Jurkat, Clone E6-1 (cell line): ENCODE data around the gene ZNRF2.

Experiments
- DNase-seq: peaks from one replicate; pipeline ENCODE4 v3.0.0-alpha.2; 2011; ENCODE audit warnings: low read depth, low spot score
- H3K4me3 ChIP-seq: 2 replicates; pipeline ENCODE4 v1.5.1; 2011; ENCODE audit warnings: mild to moderate bottlenecking, low read length, control low read depth, moderate library complexity

Gene ZNRF2

DNA sequence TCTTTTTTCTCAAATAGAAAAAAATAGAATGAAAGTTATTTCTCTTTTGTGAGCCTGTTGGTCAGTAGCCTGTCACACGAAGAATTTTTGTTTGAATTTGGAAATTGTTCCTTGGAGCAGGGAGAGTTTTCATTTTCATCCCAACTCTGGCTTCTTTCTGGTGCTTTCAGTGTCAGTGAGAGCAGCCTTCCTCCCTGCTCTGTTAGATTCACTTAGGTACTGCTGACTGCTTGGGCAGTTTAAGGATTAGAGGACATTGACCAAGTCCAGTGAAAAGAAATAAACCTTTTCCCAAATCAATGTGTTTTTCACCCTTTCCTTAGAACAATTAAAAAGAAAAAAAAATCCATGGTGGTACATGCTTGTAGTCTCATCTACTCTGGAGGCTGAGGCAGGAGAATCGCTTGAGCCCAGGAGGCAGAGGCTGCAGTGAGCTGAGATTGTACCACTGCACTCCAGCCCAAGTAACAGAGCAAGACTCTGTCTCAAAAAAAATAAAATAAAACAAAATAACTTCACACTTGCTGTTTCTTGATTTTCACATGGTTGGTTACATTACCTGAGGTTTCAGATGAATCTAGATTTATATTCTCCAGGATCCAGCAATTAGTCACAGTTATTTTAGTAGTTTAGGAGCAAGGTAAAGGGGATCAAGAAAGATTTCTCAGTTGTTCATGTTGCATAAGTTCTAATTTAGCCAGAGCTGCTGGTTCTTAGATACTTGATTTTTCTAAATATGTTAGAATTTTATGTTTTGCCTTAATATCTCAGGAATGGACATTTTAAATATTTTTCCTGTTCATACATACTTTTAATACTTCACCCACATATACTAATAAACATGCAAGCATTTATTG is 63.1 kb downstream of the ZNRF2 start:
- H3K4me3 ChIP-seq: no peak overlapping the region
- DNase-seq: no peak

- peak; percentile 88 for DNase-seq
- H3K4me3 ChIP-seq: no peak overlapping the region
These were observed 63.7 kb downstream of the ZNRF2 start for GRCh38 chr7:30348083-30348560.

- DNase-seq: no peak
- no peak overlapping the region for H3K4me3 ChIP-seq
These were observed 64.8 kb downstream of the ZNRF2 start for GRCh38 chr7:30349170-30349569.

DNA sequence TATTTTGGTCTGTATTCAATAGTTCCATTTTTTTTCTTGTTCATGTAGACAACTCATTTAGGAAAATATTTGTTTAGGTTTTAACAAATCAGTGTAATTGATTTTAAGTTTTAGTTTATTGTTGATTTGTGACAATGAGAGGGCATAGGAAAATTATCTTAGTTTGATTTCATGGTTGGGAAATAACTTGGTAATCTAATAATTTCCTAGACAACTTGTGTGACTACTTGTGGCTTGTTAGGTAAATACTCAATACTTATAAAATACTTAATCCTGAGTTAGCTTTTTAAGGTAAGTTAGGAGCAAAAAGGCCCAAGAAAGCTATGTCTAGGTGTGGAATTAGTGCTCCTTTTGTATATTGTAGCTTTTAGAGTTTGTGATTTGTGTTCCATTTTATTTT is 65.4 kb downstream of the ZNRF2 start:
- DNase-seq: no peak
- H3K4me3 ChIP-seq: no peak overlapping the region

DNA sequence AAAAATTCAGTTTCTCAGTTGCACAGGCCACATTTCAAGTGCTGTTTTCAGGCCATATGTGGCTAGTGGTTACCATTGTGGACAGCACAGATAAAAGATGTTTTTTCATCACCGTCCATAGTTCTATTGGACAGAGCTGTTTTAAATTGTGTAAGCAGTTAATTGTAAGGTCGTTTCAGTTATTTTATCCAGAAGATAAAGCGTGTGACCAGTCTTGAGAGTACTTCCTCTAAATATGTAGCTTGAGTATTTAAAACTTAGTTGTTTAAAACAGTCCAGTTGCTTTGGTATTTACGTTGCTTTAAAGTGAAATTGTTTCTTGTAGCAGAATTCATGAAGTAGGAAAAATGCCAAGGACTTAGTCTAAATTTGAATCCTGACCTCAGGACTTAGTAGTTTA is 66.9 kb downstream of the ZNRF2 start:
- H3K4me3 ChIP-seq: no peak overlapping the region
- DNase-seq: no peak

GRCh38 chr7:30351724-30352123 is 67.3 kb downstream of the ZNRF2 start:
- DNase-seq: no peak
- no peak overlapping the region for H3K4me3 ChIP-seq

DNA sequence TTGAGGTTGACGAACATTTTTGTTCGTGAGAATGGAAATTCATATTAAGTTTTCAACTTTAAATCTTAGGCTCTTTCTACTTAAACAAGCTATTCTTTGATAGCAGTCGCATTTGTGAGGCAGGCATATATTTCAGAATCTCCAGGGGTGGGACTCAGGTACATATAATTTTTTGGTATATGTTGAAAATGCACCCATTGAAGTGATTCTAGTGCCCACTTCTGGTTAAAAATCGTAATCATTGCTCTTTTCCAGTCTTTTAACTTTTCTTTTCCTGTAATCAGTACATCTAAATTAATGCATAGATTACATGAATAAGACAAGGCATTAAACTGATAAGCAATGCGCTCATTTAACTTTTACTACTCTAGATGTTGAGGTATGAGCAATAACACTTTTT is 67.8 kb downstream of the ZNRF2 start:
- no peak overlapping the region for H3K4me3 ChIP-seq
- DNase-seq: no peak

GRCh38 chr7:30353532-30353931 is 69.1 kb downstream of the ZNRF2 start:
- DNase-seq: no peak
- H3K4me3 ChIP-seq: no peak overlapping the region

GRCh38 chr7:30353932-30354607 is 69.7 kb downstream of the ZNRF2 start:
- no peak overlapping the region for H3K4me3 ChIP-seq
- no peak for DNase-seq

- no peak overlapping the region for H3K4me3 ChIP-seq
These were observed 70.4 kb downstream of the ZNRF2 start for GRCh38 chr7:30354791-30355190.

GRCh38 chr7:30359957-30360356 is 75.6 kb downstream of the ZNRF2 start:
- DNase-seq: no peak
- H3K4me3 ChIP-seq: no peak overlapping the region

More at GRCh38 chr7:30354791-30355190, 70.4 kb downstream of the ZNRF2 start:
- DNase-seq: no peak

- no peak overlapping the region for H3K4me3 ChIP-seq
- no peak for DNase-seq
These were observed 79.6 kb downstream of the ZNRF2 start for GRCh38 chr7:30363778-30364563.

DNA sequence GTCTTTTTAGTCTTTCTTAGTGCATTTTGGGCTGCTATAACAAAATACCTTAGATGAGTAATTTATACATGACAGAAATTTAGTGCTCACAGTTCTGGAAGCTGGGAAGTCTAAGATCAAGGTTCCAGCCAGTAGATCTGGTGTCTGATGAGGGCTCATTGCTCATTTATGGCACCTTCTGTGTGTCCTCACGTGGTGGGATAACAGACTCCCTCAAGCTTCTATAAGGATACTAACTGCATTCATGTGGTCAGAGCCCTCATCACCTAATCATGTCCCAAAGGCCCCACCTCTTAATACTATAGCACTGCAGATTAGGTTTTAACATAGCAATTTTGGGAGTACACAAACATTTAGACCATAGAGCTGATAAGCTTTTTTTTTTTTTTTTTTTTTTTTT is 80.4 kb downstream of the ZNRF2 start:
- H3K4me3 ChIP-seq: no peak overlapping the region
- no peak for DNase-seq

DNA sequence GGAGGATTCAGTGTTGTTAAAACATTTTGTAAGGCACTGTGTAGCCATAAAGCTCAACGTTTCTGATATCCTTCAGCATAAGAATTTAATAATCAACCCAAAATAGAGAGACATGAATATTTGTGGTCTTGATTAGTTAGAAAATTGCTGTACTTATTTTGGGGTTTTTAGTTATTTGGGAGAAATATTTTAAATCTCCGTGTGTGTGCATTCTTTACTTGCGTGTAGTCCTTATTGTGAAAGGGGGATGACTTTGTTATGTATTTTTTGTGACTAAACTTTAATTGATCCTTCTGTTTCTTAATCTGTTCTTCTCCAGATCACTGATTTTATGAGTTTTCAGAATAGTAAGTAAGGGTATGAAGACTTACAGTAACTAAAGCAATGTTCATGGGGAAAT is 81.2 kb downstream of the ZNRF2 start:
- no peak for DNase-seq
- H3K4me3 ChIP-seq: no peak overlapping the region

GRCh38 chr7:30366606-30367005 is 82.2 kb downstream of the ZNRF2 start:
- H3K4me3 ChIP-seq: no peak overlapping the region
- no peak for DNase-seq

- DNase-seq: no peak
- no peak overlapping the region for H3K4me3 ChIP-seq
These were observed 83.2 kb downstream of the ZNRF2 start for GRCh38 chr7:30367561-30367960.

DNA sequence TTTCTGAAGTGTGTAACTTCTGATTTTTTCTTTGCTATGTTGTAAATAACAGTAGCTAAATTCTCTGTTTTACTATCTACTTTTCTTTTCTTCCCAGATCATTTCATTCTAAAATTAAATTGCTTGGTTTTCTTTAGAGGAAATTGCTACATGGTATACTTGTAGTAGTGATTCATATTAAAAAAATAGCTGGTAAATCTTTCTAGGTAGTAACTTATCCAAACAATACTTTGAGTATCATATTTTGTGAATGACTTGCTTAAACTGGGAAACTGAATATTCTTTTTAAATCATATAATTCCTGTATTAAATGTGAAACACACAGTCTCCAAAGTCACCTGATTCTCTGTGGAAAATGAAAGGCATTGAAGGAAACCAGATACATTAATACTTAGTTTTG is 85.5 kb downstream of the ZNRF2 start:
- H3K4me3 ChIP-seq: no peak overlapping the region
- DNase-seq: no peak

- no peak for DNase-seq
- H3K4me3 ChIP-seq: no peak overlapping the region
These were observed 86.9 kb downstream of the ZNRF2 start for GRCh38 chr7:30371321-30371720.

GRCh38 chr7:30378275-30378674 is 93.9 kb downstream of the ZNRF2 start:
- no peak for DNase-seq
- no peak overlapping the region for H3K4me3 ChIP-seq

DNA sequence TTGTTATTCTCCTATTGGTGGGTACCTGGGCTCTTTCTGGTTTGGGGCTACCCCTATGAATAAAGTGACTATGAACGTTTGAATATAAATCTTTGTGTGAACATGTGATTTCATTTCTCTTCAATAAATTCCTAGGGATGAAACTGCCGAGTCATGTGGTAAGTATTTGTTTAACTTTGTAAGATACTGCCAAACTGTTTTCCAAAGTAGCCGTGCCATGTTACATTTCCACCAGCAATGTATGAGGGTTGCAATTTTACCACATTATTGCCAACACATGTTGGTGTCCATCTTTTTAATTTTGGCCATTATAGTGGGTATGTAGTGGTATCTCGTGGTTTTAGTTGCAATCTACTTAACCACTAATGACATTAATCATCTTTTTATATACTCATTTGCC is 94.7 kb downstream of the ZNRF2 start:
- H3K4me3 ChIP-seq: no peak overlapping the region
- DNase-seq: no peak
